ENCODE results near the gene PITRM1. TPM values are rescaled to one million over a fixed set of nuclear protein-coding genes. Genes with fewer than 3 reads are reported as not detected.

PITRM1 gene
- total and polyA plus RNA-seq, 2 donors (not counting 3 experiments of a cell fraction or from before 2014, with no cell fraction given) = 83.2 to 145 TPM

GRCh38 chr10:3109633-3110032 lies 62.9 kb downstream of the PITRM1 start:
- no peaks in the 10 kb centered on the region for H3K9me3 ChIP-seq (replicated peaks; ENCODE audit: control insufficient read depth, insufficient read depth, low read length)
- TF ChIP-seq MYC (IDR thresholded peaks at IDR 0.05; ENCODE audit: low read depth, low read length) = no peak
- TF ChIP-seq CTCF (IDR thresholded peaks at IDR 0.05; ENCODE audit: extremely low read depth in 1 of 2, insufficient read depth in 1 of 2, low read depth in 1 of 2, low read length in 2 of 2) = no peak
- no peak for TF ChIP-seq EZH2 (IDR thresholded peaks at IDR 0.05; ENCODE audit: borderline replicate concordance, low read depth, low read length, severe bottlenecking)
- TF ChIP-seq JUN (IDR thresholded peaks at IDR 0.05; ENCODE audit: borderline replicate concordance, insufficient read depth, insufficient read length, low read depth) = no peak
- no peak for TF ChIP-seq POLR2AphosphoS5 (IDR thresholded peaks at IDR 0.05; ENCODE audit: insufficient read depth, low read depth, low read length)
- H3K4me1 ChIP-seq (ENCODE audit: control insufficient read depth, extremely low read depth, insufficient read depth, low read length) = no peaks in the 10 kb centered on the region
- no peaks in the 10 kb centered on the region for H4K20me1 ChIP-seq (replicated peaks; ENCODE audit: control insufficient read depth, extremely low read depth, insufficient read depth, low read length)
- intact Hi-C loops (cut with micrococcal nuclease) (no loop called here), dilution Hi-C loops (cut with MboI; ENCODE audit: extremely low pct_ligation_motif_present, low sequenced_read_pairs) (no loop called here)
- H3K9me1 ChIP-seq (replicated peaks; ENCODE audit: control insufficient read depth, extremely low read depth, insufficient read depth, low read length) = no peaks in the 10 kb centered on the region
- ChIA-PET POLR2A (no interaction called here), CTCF (interaction anchor here (1.4 kb wide), 1 partner anchor 33 kb away, joined by 3 read pairs; no protein-coding TSS in a partner anchor)
- no peak overlapping the region for H3K9ac ChIP-seq (replicated peaks; ENCODE audit: extremely low read depth, insufficient read depth, low read length)
- no peaks in the 10 kb centered on the region for H3K27me3 ChIP-seq (ENCODE audit: control insufficient read depth in 2 of 2, insufficient read depth in 2 of 2, low read length in 2 of 2)
- no peak overlapping the region for H3K4me2 ChIP-seq (ENCODE audit: insufficient read depth, low read length)
- H3K36me3 ChIP-seq (ENCODE audit: control insufficient read depth in 2 of 2, extremely low read depth in 1 of 2, insufficient read depth in 2 of 2, low read length in 2 of 2) = peaks cover 31 to 64% of the 10 kb centered on the region in 2 experiments
- DNase-seq (ENCODE audit: low read depth, low spot score) = no peak
- H3K4me3 ChIP-seq (replicated peaks in 1 of 3; ENCODE audit: insufficient read depth in 1 of 3, low read depth in 1 of 3, low read length in 3 of 3) = no peak overlapping the region
- no peak overlapping the region for H3K27ac ChIP-seq (ENCODE audit: insufficient read depth, low read depth, low read length)
- BruUV-seq (replicated peaks) = no TSS peak
- peaks cover 22% of the 10 kb centered on the region for H3K79me2 ChIP-seq (ENCODE audit: control insufficient read depth, insufficient read depth, low read length)
- FAIRE-seq = no peak
- no peak overlapping the region for H2AFZ ChIP-seq (ENCODE audit: low read depth, low read length)

DNA sequence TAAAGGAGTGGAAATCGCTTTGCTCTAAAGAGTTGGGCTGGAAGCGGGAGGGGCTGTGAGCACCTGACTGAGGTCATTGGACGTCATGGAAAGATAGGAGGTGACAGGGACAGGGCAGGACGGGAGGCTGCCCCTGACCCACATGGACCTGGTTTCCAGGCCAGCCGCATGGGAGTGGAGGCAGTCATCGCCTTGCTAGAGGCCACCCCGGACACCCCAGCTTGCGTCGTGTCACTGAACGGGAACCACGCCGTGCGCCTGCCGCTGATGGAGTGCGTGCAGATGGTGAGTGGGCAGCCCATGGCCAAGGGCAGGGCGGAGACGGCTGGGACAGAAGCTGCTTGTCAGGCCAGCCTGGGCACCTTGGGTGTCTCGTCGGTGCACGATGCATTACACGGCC lies 63.4 kb downstream of the PITRM1 start:
- peaks cover 26% of the 10 kb centered on the region for H3K79me2 ChIP-seq (ENCODE audit: control insufficient read depth, insufficient read depth, low read length)
- intact Hi-C loops (cut with micrococcal nuclease) = no loop called here

More for the DNA sequence above, 63.4 kb downstream of the PITRM1 start:
- H3K4me1 ChIP-seq (ENCODE audit: control insufficient read depth, extremely low read depth, insufficient read depth, low read length) = no peaks in the 10 kb centered on the region
- no peak overlapping the region for H2AFZ ChIP-seq (ENCODE audit: low read depth, low read length)
- ChIA-PET POLR2A (no interaction called here), CTCF (interaction anchor here (1.4 kb wide), 1 partner anchor 32 kb away, joined by 3 read pairs; no protein-coding TSS in a partner anchor)
- H3K4me2 ChIP-seq (ENCODE audit: insufficient read depth, low read length) = no peak overlapping the region
- no peak overlapping the region for H3K27ac ChIP-seq (ENCODE audit: insufficient read depth, low read depth, low read length)
- H3K36me3 ChIP-seq (ENCODE audit: control insufficient read depth in 2 of 2, extremely low read depth in 1 of 2, insufficient read depth in 2 of 2, low read length in 2 of 2) = peaks cover 36 to 64% of the 10 kb centered on the region in 2 experiments
- no peak overlapping the region for H3K9ac ChIP-seq (replicated peaks; ENCODE audit: extremely low read depth, insufficient read depth, low read length)
- H3K9me3 ChIP-seq (replicated peaks; ENCODE audit: control insufficient read depth, insufficient read depth, low read length) = no peaks in the 10 kb centered on the region
- H4K20me1 ChIP-seq (replicated peaks; ENCODE audit: control insufficient read depth, extremely low read depth, insufficient read depth, low read length) = no peaks in the 10 kb centered on the region
- dilution Hi-C loops (cut with MboI; ENCODE audit: extremely low pct_ligation_motif_present, low sequenced_read_pairs) = no loop called here
- FAIRE-seq (no peak), DNase-seq (ENCODE audit: low read depth, low spot score) (no peak)
- no peak overlapping the region for H3K4me3 ChIP-seq (replicated peaks in 1 of 3; ENCODE audit: insufficient read depth in 1 of 3, low read depth in 1 of 3, low read length in 3 of 3)
- H3K9me1 ChIP-seq (replicated peaks; ENCODE audit: control insufficient read depth, extremely low read depth, insufficient read depth, low read length) = no peaks in the 10 kb centered on the region
- TF ChIP-seq GATA2 (IDR thresholded peaks at IDR 0.05; ENCODE audit: insufficient read depth, insufficient read length, low read depth, low read length) (no peak), FOS (IDR thresholded peaks at IDR 0.05; ENCODE audit: borderline replicate concordance, insufficient read depth, low read length) (no peak), POLR2A (IDR thresholded peaks at IDR 0.05; ENCODE audit: low read depth, low read length) (no peak), POLR2AphosphoS5 (IDR thresholded peaks at IDR 0.05; ENCODE audit: insufficient read depth, low read depth, low read length) (no peak), CTCF (IDR thresholded peaks at IDR 0.05; ENCODE audit: extremely low read depth in 1 of 2, insufficient read depth in 1 of 2, low read depth in 1 of 2, low read length in 2 of 2) (no peak), MYC (IDR thresholded peaks at IDR 0.05; ENCODE audit: low read depth, low read length) (no peak), EZH2 (IDR thresholded peaks at IDR 0.05; ENCODE audit: borderline replicate concordance, low read depth, low read length, severe bottlenecking) (no peak), JUN (IDR thresholded peaks at IDR 0.05; ENCODE audit: borderline replicate concordance, insufficient read depth, insufficient read length, low read depth) (no peak)
- TF ChIP-seq, protein P1, sequence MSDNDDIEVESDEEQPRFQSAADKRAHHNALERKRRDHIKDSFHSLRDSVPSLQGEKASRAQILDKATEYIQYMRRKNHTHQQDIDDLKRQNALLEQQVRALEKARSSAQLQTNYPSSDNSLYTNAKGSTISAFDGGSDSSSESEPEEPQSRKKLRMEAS (IDR thresholded peaks at IDR 0.05; ENCODE audit: insufficient read depth, insufficient read length) = no peak
- H3K27me3 ChIP-seq (ENCODE audit: control insufficient read depth in 2 of 2, insufficient read depth in 2 of 2, low read length in 2 of 2) = no peaks in the 10 kb centered on the region
- BruUV-seq (replicated peaks) = no TSS peak

All from endothelial cell of umbilical vein (primary cell).